ENCODE results near the gene FANCB. TPM values are rescaled to one million over a fixed set of nuclear protein-coding genes. Genes with fewer than 3 reads are reported as not detected.

The FANCB gene
- total RNA-seq, 1 donor from 2014 or later, result 13.0 TPM

GRCh38 chrX:14843666-14844065 lies 29.2 kb downstream of the FANCB start:
- intact Hi-C loops (cut with micrococcal nuclease), result no loop called here

- intact Hi-C loops (cut with micrococcal nuclease), result no loop called here
These were observed 35.7 kb downstream of the FANCB start for GRCh38 chrX:14837155-14837554.

- intact Hi-C loops (cut with micrococcal nuclease), result no loop called here
These were observed 40.3 kb downstream of the FANCB start for GRCh38 chrX:14832586-14832985.

GRCh38 chrX:14832151-14832550 lies 40.7 kb downstream of the FANCB start:
- intact Hi-C loops (cut with micrococcal nuclease), result no loop called here

GRCh38 chrX:14829643-14830042 lies 43.2 kb downstream of the FANCB start:
- intact Hi-C loops (cut with micrococcal nuclease), result no loop called here

GRCh38 chrX:14826319-14826718 lies 46.5 kb downstream of the FANCB start:
- intact Hi-C loops (cut with micrococcal nuclease), result no loop called here

- intact Hi-C loops (cut with micrococcal nuclease), result no loop called here
These were observed 47.0 kb downstream of the FANCB start for GRCh38 chrX:14825851-14826250.

- intact Hi-C loops (cut with micrococcal nuclease), result no loop called here
These were observed 53.1 kb downstream of the FANCB start for GRCh38 chrX:14819769-14820168.

GRCh38 chrX:14817571-14817970 lies 55.3 kb downstream of the FANCB start:
- intact Hi-C loops (cut with micrococcal nuclease), result no loop called here

GRCh38 chrX:14802943-14803710 lies 69.7 kb downstream of the FANCB start:
- intact Hi-C loops (cut with micrococcal nuclease), result no loop called here

- intact Hi-C loops (cut with micrococcal nuclease), result no loop called here
These were observed 71.7 kb downstream of the FANCB start for GRCh38 chrX:14801136-14801535.

- intact Hi-C loops (cut with micrococcal nuclease), result no loop called here
These were observed 74.0 kb downstream of the FANCB start for GRCh38 chrX:14798805-14799397.

Other genes with a start within 250 kb of the FANCB start
- gene MOSPD2, start 352 bp upstream of the FANCB start, total RNA-seq, result 10.8 and 11.9 TPM in 2 replicates